Coronary artery (tissue), 2 donors: ENCODE measurements around the gene C14orf93.

ENCODE experiments used
- DNase-seq: peaks from one replicate; pipeline ENCODE4 v3.0.0-alpha.2; 2017; ENCODE audit warnings: low spot score
- H3K27ac ChIP-seq, 2 donors: fragments of 200-600 bp; sonication (generic); one replicate each; pipeline ENCODE4 v1.5.1; 2016 to 2019
- H3K4me3 ChIP-seq: fragments of 200-600 bp; sonication (generic); 2 replicates; pipeline ENCODE4 v1.5.1; 2016; ENCODE audit warnings: mild to moderate bottlenecking, moderate library complexity
- CTCF ChIP-seq: fragments of 200-600 bp; sonication (generic); IDR thresholded peaks from one replicate; pipeline ENCODE4 v1.5.1; 2019; ENCODE audit warnings: antibody characterized with exemption

C14orf93 gene

DNA sequence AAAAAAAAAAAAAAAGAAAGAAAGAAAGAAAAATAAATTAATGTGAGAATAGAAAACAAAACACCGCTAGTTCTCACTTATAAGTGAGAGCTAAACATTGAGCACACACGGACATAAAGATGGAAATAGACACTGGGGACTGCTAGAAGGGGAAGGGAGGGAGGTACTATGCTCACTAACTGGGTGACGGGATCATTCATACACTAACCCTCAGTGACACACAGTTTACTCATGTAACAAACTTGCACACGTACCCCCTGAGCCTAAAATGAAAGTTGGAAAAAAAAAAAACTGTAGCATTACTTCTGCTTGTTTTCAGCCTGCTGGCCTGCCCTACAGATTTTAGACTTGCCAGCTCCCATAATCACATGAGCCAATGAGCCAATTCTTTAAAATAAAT, 70.3 kb downstream of the C14orf93 start:
- DNase-seq, result no peak
- no peak for TF ChIP-seq CTCF

More for the DNA sequence above, 70.3 kb downstream of the C14orf93 start:
- Histone ChIP-seq H3K4me3 (no peak overlapping the region), H3K27ac (no peak overlapping the region)
